BE2C (cell line): Measurements from ENCODE around the gene PSAPL1.

Source experiments
- DNase-seq: peaks from one replicate; pipeline ENCODE4 v3.0.0-alpha.2; 2020
- H3K27me3 ChIP-seq: fragments of 250-450 bp; sonication (Bioruptor Pico); 2 replicates; pipeline ENCODE4 v1.5.1; 2020; ENCODE audit warnings: mild to moderate bottlenecking
- H3K36me3 ChIP-seq: fragments of 250-450 bp; sonication (Bioruptor Pico); 2 replicates; pipeline ENCODE4 v1.5.1; 2020; ENCODE audit warnings: mild to moderate bottlenecking
- H3K4me1 ChIP-seq: fragments of 250-450 bp; sonication (Bioruptor Pico); 2 replicates; pipeline ENCODE4 v1.5.1; 2020
- H3K4me3 ChIP-seq: 2 replicates; pipeline ENCODE4 v1.5.1; 2011; ENCODE audit warnings: low read depth, low read length
- H3K9me3 ChIP-seq: fragments of 250-450 bp; sonication (Bioruptor Pico); 2 replicates; pipeline ENCODE4 v1.5.1; 2020
- CTCF ChIP-seq: IDR thresholded peaks from 2 replicates; pipeline ENCODE4 v1.5.1; 2012; ENCODE audit warnings: mild to moderate bottlenecking, low read depth, low read length

The PSAPL1 gene

GRCh38 chr4:7448036-7448435 lies 13.3 kb upstream of the PSAPL1 start:
- Histone ChIP-seq H3K36me3 (no peaks in the 10 kb centered on the region), H3K9me3 (no peaks in the 10 kb centered on the region), H3K4me1 (no peaks in the 10 kb centered on the region), H3K4me3 (no peak overlapping the region), H3K27me3 (no peaks in the 10 kb centered on the region)
- no peak for TF ChIP-seq CTCF
- no peak for DNase-seq

- no peaks in the 10 kb centered on the region for H3K27me3 ChIP-seq
- no peak for TF ChIP-seq CTCF
- no peaks in the 10 kb centered on the region for H3K9me3 ChIP-seq
- H3K4me3 ChIP-seq = no peak overlapping the region
- no peaks in the 10 kb centered on the region for H3K36me3 ChIP-seq
- no peaks in the 10 kb centered on the region for H3K4me1 ChIP-seq
- DNase-seq = no peak
These were observed 12.5 kb upstream of the PSAPL1 start for GRCh38 chr4:7447236-7447635.

- TF ChIP-seq CTCF = no peak
- H3K9me3 ChIP-seq = no peaks in the 10 kb centered on the region
- no peaks in the 10 kb centered on the region for H3K27me3 ChIP-seq
- no peaks in the 10 kb centered on the region for H3K4me1 ChIP-seq
- H3K4me3 ChIP-seq = no peak overlapping the region
- H3K36me3 ChIP-seq = no peaks in the 10 kb centered on the region
- no peak for DNase-seq
These were observed 10.0 kb upstream of the PSAPL1 start for GRCh38 chr4:7444731-7445130.

- H3K36me3 ChIP-seq = no peaks in the 10 kb centered on the region
- TF ChIP-seq CTCF = no peak
- no peaks in the 10 kb centered on the region for H3K27me3 ChIP-seq
- H3K4me1 ChIP-seq = no peaks in the 10 kb centered on the region
- H3K4me3 ChIP-seq = no peak overlapping the region
- no peak for DNase-seq
- H3K9me3 ChIP-seq = no peaks in the 10 kb centered on the region
These were observed 9.6 kb upstream of the PSAPL1 start for GRCh38 chr4:7444314-7444713.

- TF ChIP-seq CTCF = no peak
- H3K4me3 ChIP-seq = no peak overlapping the region
- H3K9me3 ChIP-seq = no peaks in the 10 kb centered on the region
- H3K36me3 ChIP-seq = no peaks in the 10 kb centered on the region
- no peaks in the 10 kb centered on the region for H3K4me1 ChIP-seq
- no peak for DNase-seq
- no peaks in the 10 kb centered on the region for H3K27me3 ChIP-seq
These were observed 7.9 kb upstream of the PSAPL1 start for GRCh38 chr4:7442574-7443162.

GRCh38 chr4:7441201-7441600 lies 6.5 kb upstream of the PSAPL1 start:
- no peak for TF ChIP-seq CTCF
- no peak overlapping the region for H3K4me3 ChIP-seq
- no peaks in the 10 kb centered on the region for H3K9me3 ChIP-seq
- no peaks in the 10 kb centered on the region for H3K4me1 ChIP-seq
- H3K36me3 ChIP-seq = no peaks in the 10 kb centered on the region
- no peak for DNase-seq
- no peaks in the 10 kb centered on the region for H3K27me3 ChIP-seq
